ENCODE data around the gene ZBTB8A. TPM values are rescaled to one million over a fixed set of nuclear protein-coding genes. Genes with fewer than 3 reads are reported as not detected.

The ZBTB8A gene
- total RNA-seq, 4 donors from 2014 or later: 7.9 to 10.6 (median 9.1) TPM

- TF ChIP-seq, protein P1, sequence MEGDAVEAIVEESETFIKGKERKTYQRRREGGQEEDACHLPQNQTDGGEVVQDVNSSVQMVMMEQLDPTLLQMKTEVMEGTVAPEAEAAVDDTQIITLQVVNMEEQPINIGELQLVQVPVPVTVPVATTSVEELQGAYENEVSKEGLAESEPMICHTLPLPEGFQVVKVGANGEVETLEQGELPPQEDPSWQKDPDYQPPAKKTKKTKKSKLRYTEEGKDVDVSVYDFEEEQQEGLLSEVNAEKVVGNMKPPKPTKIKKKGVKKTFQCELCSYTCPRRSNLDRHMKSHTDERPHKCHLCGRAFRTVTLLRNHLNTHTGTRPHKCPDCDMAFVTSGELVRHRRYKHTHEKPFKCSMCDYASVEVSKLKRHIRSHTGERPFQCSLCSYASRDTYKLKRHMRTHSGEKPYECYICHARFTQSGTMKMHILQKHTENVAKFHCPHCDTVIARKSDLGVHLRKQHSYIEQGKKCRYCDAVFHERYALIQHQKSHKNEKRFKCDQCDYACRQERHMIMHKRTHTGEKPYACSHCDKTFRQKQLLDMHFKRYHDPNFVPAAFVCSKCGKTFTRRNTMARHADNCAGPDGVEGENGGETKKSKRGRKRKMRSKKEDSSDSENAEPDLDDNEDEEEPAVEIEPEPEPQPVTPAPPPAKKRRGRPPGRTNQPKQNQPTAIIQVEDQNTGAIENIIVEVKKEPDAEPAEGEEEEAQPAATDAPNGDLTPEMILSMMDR (IDR thresholded peaks at IDR 0.05; ENCODE audit: low read depth): no peak
Measured at GRCh38 chr1:32622806-32623681, 83.8 kb downstream of the ZBTB8A start.

DNA sequence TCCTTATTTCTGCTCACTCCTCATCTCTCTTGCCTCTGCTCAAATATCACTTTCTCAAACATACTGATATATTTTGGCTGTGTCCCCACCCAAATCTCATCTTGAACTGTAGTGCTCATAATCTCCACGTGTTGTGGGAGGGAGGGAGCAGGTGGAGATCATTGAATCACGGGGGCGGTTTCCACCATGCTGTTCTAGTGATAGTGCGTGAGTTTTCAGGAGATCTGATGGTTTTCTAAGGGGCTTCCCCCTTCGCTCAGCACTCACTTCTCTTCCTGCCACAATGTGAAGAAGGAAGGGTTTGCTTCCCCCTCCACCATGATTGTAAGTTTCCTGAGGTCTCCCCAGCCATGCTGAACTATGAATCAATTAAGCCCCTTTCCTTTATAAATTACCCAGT is 84.5 kb downstream of the ZBTB8A start:
- TF ChIP-seq, protein P1 (IDR thresholded peaks at IDR 0.05; ENCODE audit: low read depth): no peak

DNA sequence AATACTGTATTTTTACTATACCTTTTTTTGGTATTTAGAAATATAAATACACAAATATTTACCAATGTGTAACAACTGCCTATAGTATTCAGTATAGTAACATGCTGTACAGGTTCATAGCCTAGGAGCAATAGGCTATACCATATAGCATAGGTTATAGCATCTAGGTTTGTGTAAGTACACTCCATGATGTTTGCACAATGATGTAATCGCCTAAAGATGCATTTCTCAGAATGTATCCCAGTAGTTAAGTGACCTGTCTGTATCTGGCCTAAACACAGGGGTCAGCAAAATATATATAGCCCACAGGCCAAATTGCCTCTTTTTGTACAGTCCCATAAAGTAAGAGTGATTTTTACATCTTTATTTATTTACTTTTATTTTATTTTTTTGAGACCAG is 86.9 kb downstream of the ZBTB8A start:
- TF ChIP-seq, protein P1 (IDR thresholded peaks at IDR 0.05; ENCODE audit: low read depth): no peak

DNA sequence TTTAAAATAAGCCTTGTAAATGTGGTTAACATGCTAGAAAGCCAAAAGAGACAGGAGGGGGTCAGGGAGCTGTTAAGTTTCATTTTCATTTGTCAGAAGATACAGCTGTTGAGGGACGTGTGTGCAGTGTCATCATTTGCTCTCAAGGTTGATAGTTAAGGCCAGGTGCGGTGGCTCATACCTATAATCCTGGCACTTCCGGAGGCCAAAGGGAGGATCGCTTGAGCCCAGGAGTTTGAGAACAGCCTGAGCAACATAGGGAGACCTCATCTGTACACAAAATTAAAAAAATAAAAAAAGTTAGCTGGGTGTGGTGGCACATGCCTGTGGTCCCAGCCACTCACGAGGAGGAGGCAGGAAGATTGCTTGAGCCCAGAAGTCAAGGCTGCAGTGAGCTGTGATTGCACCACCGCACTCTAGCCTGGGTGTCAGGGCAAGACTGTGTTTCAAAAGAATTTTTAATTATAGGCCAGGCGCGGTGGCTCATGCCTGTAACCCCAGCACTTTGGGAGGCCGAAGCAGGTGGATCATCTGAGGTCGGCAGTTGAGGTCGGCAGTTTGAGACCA is 88.5 kb downstream of the ZBTB8A start:
- TF ChIP-seq, protein P1 (IDR thresholded peaks at IDR 0.05; ENCODE audit: low read depth): no peak

GRCh38 chr1:32632829-32633228 is 93.6 kb downstream of the ZBTB8A start:
- TF ChIP-seq, protein P1 (IDR thresholded peaks at IDR 0.05; ENCODE audit: low read depth): no peak

GRCh38 chr1:32635508-32636277 is 96.5 kb downstream of the ZBTB8A start:
- TF ChIP-seq, protein P1 (IDR thresholded peaks at IDR 0.05; ENCODE audit: low read depth): no peak

Data from subcutaneous adipose tissue (tissue), 4 donors.